DMS114 treated with DMSO at 0.1 percent for 48 hours (cell line): ENCODE results near the gene SETSIP.
"Not testable (repeated sequence)": the region's sequence is repeated elsewhere in the genome, so short reads cannot be mapped to it uniquely, and the experiment has no call there.

Experiments
- DNase-seq: peaks from one replicate; lab custom pipeline; 2025; ENCODE audit not compliant: unreplicated experiment; lab: John Stamatoyannopoulos, UW

SETSIP gene

GRCh38 chr1:92065042-92065441 is 10.2 kb downstream of the SETSIP start:
- peak; percentile 20 for DNase-seq

GRCh38 chr1:92051948-92052347 is 23.3 kb downstream of the SETSIP start:
- DNase-seq, result no peak

GRCh38 chr1:92045766-92046495 is 29.3 kb downstream of the SETSIP start:
- no peak for DNase-seq

- no peak for DNase-seq
These were observed 31.6 kb downstream of the SETSIP start for GRCh38 chr1:92043621-92044020.

GRCh38 chr1:92040971-92041370 is 34.2 kb downstream of the SETSIP start:
- DNase-seq, result no peak

- DNase-seq, result no peak
These were observed 36.4 kb downstream of the SETSIP start for GRCh38 chr1:92038695-92039346.

GRCh38 chr1:92037400-92037799 is 37.8 kb downstream of the SETSIP start:
- no peak for DNase-seq

GRCh38 chr1:92031281-92032110 is 43.7 kb downstream of the SETSIP start:
- no peak for DNase-seq

- DNase-seq, result no peak
These were observed 44.5 kb downstream of the SETSIP start for GRCh38 chr1:92030656-92031107.

- DNase-seq, result peak; percentile 43
These were observed 45.8 kb downstream of the SETSIP start for GRCh38 chr1:92029241-92029922.

GRCh38 chr1:92026806-92027205 is 48.4 kb downstream of the SETSIP start:
- DNase-seq, result no peak

GRCh38 chr1:92026042-92026441 is 49.2 kb downstream of the SETSIP start:
- not testable (repeated sequence) for DNase-seq
